Ishikawa (cell line): ENCODE data around the gene PGM1.

Experiments
- CEBPB ChIP-seq: IDR thresholded peaks from 2 replicates; pipeline ENCODE4 v1.6.1; 2012
- CREB1 ChIP-seq: IDR thresholded peaks from 2 replicates; pipeline ENCODE4 v1.6.1; 2012; ENCODE audit warnings: low read depth
- EGR1 ChIP-seq: IDR thresholded peaks from 2 replicates; pipeline ENCODE4 v1.6.1; 2012
- EP300 ChIP-seq: IDR thresholded peaks from 2 replicates; pipeline ENCODE4 v1.6.1; 2012; ENCODE audit warnings: borderline replicate concordance
- FOXM1 ChIP-seq: IDR thresholded peaks from 2 replicates; pipeline ENCODE4 v1.6.1; 2012; ENCODE audit warnings: low read depth, borderline replicate concordance
- NFIC ChIP-seq: IDR thresholded peaks from 2 replicates; pipeline ENCODE4 v1.6.1; 2012
- RAD21 ChIP-seq: IDR thresholded peaks from 2 replicates; pipeline ENCODE4 v1.6.1; 2012; ENCODE audit warnings: low read depth
- TAF1 ChIP-seq: IDR thresholded peaks from 2 replicates; pipeline ENCODE4 v1.6.1; 2012; ENCODE audit warnings: low read depth, mild to moderate bottlenecking
- TCF12 ChIP-seq: IDR thresholded peaks from 2 replicates; pipeline ENCODE4 v1.6.1; 2012; ENCODE audit warnings: low read depth
- TEAD4 ChIP-seq: IDR thresholded peaks from 2 replicates; pipeline ENCODE4 v1.6.1; 2012
- YY1 ChIP-seq: IDR thresholded peaks from 2 replicates; pipeline ENCODE4 v1.6.1; 2012; ENCODE audit warnings: low read depth
- ZBTB7A ChIP-seq: IDR thresholded peaks from 2 replicates; pipeline ENCODE4 v1.6.1; 2012; ENCODE audit warnings: low read depth
- TF ChIP-seq, protein P1 (sequence below): IDR thresholded peaks from 2 replicates; pipeline ENCODE4 v1.6.1; 2012
- TF ChIP-seq, protein P2 (sequence below): IDR thresholded peaks from 2 replicates; pipeline ENCODE4 v1.6.1; 2012
- TF ChIP-seq, protein P3 (sequence below): IDR thresholded peaks from 2 replicates; pipeline ENCODE4 v1.6.1; 2012; ENCODE audit warnings: low read depth, mild to moderate bottlenecking

PGM1 gene

DNA sequence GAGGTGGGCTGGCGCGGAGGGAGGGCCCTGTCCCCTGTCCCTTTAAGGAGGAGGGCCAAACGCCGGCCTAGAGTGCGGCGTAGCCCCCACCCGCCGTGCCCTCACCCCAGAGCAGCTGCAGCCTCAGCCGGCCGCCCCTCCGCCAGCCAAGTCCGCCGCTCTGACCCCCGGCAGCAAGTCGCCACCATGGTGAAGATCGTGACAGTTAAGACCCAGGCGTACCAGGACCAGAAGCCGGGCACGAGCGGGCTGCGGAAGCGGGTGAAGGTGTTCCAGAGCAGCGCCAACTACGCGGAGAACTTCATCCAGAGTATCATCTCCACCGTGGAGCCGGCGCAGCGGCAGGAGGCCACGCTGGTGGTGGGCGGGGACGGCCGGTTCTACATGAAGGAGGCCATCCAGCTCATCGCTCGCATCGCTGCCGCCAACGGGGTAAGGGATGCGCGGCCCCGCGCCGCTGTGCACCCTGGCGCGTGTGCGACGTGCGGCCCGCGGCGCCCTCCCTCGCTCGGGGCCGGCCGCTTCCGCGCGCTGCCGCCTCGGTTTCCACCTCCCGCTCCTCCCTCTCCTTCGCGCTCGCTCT is at the start of gene PGM1:
Gene PGM1, plus strand, starts transcription at position 109 of the 583 bp plus-strand sequence. Its CDS starts 78 bp downstream, at position 187.
- TF ChIP-seq, protein P1, sequence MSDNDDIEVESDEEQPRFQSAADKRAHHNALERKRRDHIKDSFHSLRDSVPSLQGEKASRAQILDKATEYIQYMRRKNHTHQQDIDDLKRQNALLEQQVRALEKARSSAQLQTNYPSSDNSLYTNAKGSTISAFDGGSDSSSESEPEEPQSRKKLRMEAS, result peak; percentile 64
- TF ChIP-seq YY1 (peak; percentile 27; the same call in 1 of the 2 replicates), TAF1 (peak; percentile 15; the same call in 1 of the 2 replicates), CREB1 (0 out of 2 replicates have a peak, but pooled peaks have one; percentile 11), ZBTB7A (peak; percentile 58), NFIC (0 out of 2 replicates have a peak, but pooled peaks have one; percentile 5), TCF12 (peak; percentile 17; the same call in 1 of the 2 replicates), RAD21 (no peak)
- TF ChIP-seq, protein P2, sequence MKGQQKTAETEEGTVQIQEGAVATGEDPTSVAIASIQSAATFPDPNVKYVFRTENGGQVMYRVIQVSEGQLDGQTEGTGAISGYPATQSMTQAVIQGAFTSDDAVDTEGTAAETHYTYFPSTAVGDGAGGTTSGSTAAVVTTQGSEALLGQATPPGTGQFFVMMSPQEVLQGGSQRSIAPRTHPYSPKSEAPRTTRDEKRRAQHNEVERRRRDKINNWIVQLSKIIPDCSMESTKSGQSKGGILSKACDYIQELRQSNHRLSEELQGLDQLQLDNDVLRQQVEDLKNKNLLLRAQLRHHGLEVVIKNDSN, result no peak
- TF ChIP-seq, protein P3, sequence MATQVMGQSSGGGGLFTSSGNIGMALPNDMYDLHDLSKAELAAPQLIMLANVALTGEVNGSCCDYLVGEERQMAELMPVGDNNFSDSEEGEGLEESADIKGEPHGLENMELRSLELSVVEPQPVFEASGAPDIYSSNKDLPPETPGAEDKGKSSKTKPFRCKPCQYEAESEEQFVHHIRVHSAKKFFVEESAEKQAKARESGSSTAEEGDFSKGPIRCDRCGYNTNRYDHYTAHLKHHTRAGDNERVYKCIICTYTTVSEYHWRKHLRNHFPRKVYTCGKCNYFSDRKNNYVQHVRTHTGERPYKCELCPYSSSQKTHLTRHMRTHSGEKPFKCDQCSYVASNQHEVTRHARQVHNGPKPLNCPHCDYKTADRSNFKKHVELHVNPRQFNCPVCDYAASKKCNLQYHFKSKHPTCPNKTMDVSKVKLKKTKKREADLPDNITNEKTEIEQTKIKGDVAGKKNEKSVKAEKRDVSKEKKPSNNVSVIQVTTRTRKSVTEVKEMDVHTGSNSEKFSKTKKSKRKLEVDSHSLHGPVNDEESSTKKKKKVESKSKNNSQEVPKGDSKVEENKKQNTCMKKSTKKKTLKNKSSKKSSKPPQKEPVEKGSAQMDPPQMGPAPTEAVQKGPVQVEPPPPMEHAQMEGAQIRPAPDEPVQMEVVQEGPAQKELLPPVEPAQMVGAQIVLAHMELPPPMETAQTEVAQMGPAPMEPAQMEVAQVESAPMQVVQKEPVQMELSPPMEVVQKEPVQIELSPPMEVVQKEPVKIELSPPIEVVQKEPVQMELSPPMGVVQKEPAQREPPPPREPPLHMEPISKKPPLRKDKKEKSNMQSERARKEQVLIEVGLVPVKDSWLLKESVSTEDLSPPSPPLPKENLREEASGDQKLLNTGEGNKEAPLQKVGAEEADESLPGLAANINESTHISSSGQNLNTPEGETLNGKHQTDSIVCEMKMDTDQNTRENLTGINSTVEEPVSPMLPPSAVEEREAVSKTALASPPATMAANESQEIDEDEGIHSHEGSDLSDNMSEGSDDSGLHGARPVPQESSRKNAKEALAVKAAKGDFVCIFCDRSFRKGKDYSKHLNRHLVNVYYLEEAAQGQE, result no peak; the same call in 1 of the 2 replicates

DNA sequence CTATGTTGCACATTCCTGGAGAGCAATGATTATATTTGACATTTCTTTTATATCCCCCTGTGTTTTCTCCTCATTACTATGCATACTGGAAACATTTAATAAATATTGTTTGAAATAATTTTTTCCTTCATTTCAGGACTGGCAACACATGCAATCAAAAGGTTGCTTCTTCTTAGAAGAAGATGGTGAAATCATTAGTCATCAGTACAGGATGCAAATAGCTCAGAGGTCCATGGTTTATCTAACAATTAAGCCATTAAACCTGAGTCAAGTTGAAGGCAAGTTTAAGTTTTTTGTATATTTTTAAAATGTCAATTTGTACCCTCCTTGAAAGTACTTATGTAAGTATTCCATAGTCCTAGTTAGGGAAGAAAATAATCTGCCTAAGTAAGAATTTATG is 47.4 kb upstream of the PGM1 start:
- TF ChIP-seq, protein P2, result no peak
- TF ChIP-seq ZBTB7A (no peak), CREB1 (no peak), NFIC (no peak), FOXM1 (no peak), RAD21 (no peak), TCF12 (no peak), TEAD4 (no peak), EP300 (no peak), TAF1 (no peak), CEBPB (no peak)
- TF ChIP-seq, protein P1, result no peak
- TF ChIP-seq, protein P3, result no peak

DNA sequence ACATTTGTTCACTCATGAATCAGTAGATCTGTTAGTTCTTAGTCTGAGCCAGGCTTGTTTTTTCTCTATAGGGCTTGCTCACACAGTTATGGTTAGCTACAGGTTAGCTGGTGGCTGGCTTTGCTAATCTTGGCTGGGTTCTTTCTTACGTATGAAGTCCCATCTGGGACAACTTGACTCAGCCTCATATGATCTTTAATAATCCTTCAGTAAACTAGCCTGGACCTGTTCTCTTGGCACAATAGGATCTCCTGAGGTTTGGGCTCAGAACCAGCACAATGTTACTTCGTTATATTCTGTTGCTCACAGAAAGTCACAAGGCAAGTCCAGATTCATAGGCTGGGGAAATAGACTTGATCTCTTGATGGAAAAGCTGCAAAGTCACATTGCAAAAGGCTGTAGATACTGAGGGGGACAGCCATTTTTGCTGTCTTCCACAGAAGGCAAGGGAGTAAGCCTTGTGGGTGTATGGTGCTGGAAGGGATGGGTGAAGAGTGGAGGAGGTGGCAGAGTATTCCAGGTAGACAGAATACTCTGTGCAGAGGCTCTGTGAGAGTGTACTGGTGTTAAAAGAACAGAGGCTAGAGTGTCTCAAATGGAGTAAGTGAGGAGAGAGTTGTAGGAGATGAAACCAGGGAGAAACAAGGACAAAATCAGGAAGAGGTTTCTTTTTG is 45.5 kb upstream of the PGM1 start:
- TF ChIP-seq TEAD4, result no peak
- no peak for TF ChIP-seq TAF1
- TF ChIP-seq EP300, result no peak
- no peak for TF ChIP-seq EGR1
- TF ChIP-seq FOXM1, result no peak
- no peak for TF ChIP-seq NFIC

DNA sequence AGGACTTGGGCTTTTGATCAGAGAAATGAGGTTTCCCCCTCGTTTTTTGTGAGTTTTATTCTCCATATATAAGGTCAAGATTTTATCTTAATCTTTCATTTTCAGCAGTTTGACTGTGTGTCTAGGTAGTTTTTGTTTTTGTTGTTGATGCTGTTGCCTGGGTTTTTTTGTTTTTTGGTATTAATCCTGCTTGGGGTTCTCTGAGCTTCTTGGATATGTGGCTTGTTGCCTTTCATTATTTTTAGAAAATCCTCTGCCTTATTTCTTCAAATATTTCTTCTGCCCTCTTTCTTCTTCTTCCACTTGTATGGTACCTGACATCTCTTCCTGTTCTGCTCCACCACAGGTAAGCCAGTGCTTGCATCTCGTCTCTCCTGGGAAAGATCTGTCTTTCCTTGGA is 44.9 kb upstream of the PGM1 start:
- TF ChIP-seq, protein P1, result no peak

DNA sequence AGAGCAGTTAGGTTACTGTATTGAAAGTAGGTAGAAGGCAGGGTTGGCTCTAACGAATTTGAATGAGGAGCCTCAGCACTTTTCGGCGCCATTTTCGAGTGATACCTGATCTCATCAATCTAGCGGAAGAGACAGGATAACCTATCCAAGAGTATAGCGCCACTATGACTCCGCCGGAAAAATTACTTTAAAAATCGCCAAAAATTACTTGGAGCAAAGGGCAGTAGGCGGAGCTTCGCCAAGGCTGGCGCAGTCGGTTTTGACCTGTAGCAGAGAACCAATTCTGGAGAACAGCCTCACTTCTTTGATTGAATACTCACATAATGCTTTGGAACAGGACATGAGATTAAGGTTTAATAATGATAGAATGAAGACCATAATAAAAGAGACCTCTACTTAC is 44.3 kb upstream of the PGM1 start:
- TF ChIP-seq CEBPB, result no peak
- TF ChIP-seq RAD21, result no peak
- TF ChIP-seq, protein P3, result no peak
- TF ChIP-seq CREB1, result no peak
- TF ChIP-seq FOXM1, result no peak
- TF ChIP-seq ZBTB7A, result no peak
- TF ChIP-seq TAF1, result no peak
- TF ChIP-seq EP300, result no peak
- TF ChIP-seq, protein P1, result no peak
- TF ChIP-seq EGR1, result no peak
- TF ChIP-seq NFIC, result no peak
- TF ChIP-seq, protein P2, result no peak
- no peak for TF ChIP-seq YY1
- TF ChIP-seq TCF12, result no peak
- no peak for TF ChIP-seq TEAD4
